Type B pancreatic cell (in vitro differentiated cells): ENCODE results near the gene CHRND. TPM values are rescaled to one million over a fixed set of nuclear protein-coding genes. Genes with fewer than 3 reads are reported as not detected.

ENCODE experiments used
- DNase-seq: peaks from one replicate; pipeline ENCODE4 v3.0.0; 2021; ENCODE audit warnings: mixed read lengths; ENCODE audit not compliant: unreplicated experiment; ENCODE audit errors: extremely low spot score
- H3K27ac Mint-ChIP-seq: 2 replicates; pipeline ENCODE4 v1.8.0; 2021; ENCODE audit warnings: mild to moderate bottlenecking, mixed read lengths
- H3K27me3 Mint-ChIP-seq: 2 replicates; pipeline ENCODE4 v1.8.0; 2021; ENCODE audit warnings: mixed read lengths
- H3K36me3 Mint-ChIP-seq: 2 replicates; pipeline ENCODE4 v1.8.0; 2021; ENCODE audit warnings: mixed read lengths
- H3K4me1 Mint-ChIP-seq: one replicate; pipeline ENCODE4 v1.8.0; 2021; ENCODE audit warnings: mixed read lengths; ENCODE audit not compliant: unreplicated experiment
- H3K4me3 Mint-ChIP-seq: 2 replicates; pipeline ENCODE4 v1.8.0; 2021; ENCODE audit warnings: mild to moderate bottlenecking, mixed read lengths
- H3K9me3 Mint-ChIP-seq: 2 replicates; pipeline ENCODE4 v1.8.0; 2021; ENCODE audit warnings: mixed read lengths
- total RNA-seq: library from RNA; stranded (reverse); gene quantifications from 2 replicates; pipeline ENCODE4 v1.2.1, GENCODE V29; 2021; ENCODE audit warnings: low replicate concordance
- TF ChIP-seq, protein P1 (sequence below): fragments of 200-600 bp; sonication (generic); conservative IDR thresholded peaks from 2 replicates; pipeline ENCODE4 v1.5.0; 2021; ENCODE audit warnings: antibody characterized with exemption, mild to moderate bottlenecking

CHRND gene
- total RNA-seq, 1 donor from 2014 or later: 0.60 TPM

- no peaks in the 10 kb centered on the region for H3K36me3 Mint-ChIP-seq
- TF ChIP-seq, protein P1, sequence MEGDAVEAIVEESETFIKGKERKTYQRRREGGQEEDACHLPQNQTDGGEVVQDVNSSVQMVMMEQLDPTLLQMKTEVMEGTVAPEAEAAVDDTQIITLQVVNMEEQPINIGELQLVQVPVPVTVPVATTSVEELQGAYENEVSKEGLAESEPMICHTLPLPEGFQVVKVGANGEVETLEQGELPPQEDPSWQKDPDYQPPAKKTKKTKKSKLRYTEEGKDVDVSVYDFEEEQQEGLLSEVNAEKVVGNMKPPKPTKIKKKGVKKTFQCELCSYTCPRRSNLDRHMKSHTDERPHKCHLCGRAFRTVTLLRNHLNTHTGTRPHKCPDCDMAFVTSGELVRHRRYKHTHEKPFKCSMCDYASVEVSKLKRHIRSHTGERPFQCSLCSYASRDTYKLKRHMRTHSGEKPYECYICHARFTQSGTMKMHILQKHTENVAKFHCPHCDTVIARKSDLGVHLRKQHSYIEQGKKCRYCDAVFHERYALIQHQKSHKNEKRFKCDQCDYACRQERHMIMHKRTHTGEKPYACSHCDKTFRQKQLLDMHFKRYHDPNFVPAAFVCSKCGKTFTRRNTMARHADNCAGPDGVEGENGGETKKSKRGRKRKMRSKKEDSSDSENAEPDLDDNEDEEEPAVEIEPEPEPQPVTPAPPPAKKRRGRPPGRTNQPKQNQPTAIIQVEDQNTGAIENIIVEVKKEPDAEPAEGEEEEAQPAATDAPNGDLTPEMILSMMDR: no peak
- no peak for DNase-seq
- no peaks in the 10 kb centered on the region for H3K4me1 Mint-ChIP-seq
- no peaks in the 10 kb centered on the region for H3K9me3 Mint-ChIP-seq
- H3K4me3 Mint-ChIP-seq: no peak overlapping the region
- no peak overlapping the region for H3K27ac Mint-ChIP-seq
- H3K27me3 Mint-ChIP-seq: peaks cover 46% of the 10 kb centered on the region
These were observed 45.5 kb upstream of the CHRND start for GRCh38 chr2:232480201-232481190.

- Mint-ChIP-seq H3K36me3 (no peaks in the 10 kb centered on the region), H3K27ac (no peak overlapping the region), H3K4me1 (no peaks in the 10 kb centered on the region), H3K4me3 (no peak overlapping the region), H3K9me3 (no peaks in the 10 kb centered on the region), H3K27me3 (peaks cover 44% of the 10 kb centered on the region)
- TF ChIP-seq, protein P1: no peak
- no peak for DNase-seq
These were observed 44.4 kb upstream of the CHRND start for GRCh38 chr2:232481322-232482140.

GRCh38 chr2:232482301-232483238 lies 43.4 kb upstream of the CHRND start:
- H3K27me3 Mint-ChIP-seq: peaks cover 47% of the 10 kb centered on the region

DNA sequence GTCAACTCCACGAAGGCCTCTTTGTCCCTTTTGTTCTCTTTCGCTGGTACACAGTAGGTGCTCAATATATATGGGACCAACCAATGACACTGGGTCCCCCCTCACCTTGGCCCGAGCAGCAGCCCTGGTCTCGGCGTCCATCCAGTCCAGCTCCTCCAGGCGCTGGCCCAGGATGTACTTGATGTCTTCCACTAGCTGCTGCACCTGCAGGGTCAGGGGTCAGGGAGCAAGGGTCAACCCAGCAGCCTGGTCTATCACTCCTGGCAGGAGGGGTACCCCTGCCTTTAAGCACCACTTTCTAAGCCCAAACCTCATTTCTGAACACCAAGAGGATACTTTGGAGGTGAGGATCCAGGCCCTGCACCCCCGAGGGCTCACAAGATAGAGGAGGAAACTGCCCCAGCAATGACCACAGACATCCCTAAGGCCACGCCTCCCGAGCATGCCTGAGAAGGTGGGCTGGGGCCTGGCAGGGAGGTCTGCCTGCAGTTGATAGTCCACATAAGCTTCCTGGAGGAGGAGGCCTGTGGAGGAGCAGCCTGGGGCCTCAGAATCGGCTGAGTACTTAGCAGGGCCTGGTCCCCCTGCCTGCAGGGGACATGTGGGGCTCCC lies 42.5 kb upstream of the CHRND start:
- no peak for DNase-seq
- TF ChIP-seq, protein P1: no peak
- Mint-ChIP-seq H3K4me3 (no peak overlapping the region), H3K27ac (no peak overlapping the region), H3K27me3 (peaks cover 51% of the 10 kb centered on the region), H3K4me1 (no peaks in the 10 kb centered on the region), H3K36me3 (no peaks in the 10 kb centered on the region), H3K9me3 (no peaks in the 10 kb centered on the region)

More at GRCh38 chr2:232482301-232483238, 43.4 kb upstream of the CHRND start:
- no peaks in the 10 kb centered on the region for H3K4me1 Mint-ChIP-seq
- H3K9me3 Mint-ChIP-seq: no peaks in the 10 kb centered on the region
- H3K4me3 Mint-ChIP-seq: no peak overlapping the region
- TF ChIP-seq, protein P1: no peak
- no peak overlapping the region for H3K27ac Mint-ChIP-seq
- no peak for DNase-seq
- H3K36me3 Mint-ChIP-seq: no peaks in the 10 kb centered on the region
